Measurements from ENCODE around the gene SNRPD2.

- TF ChIP-seq POLR2A (IDR thresholded peaks at IDR 0.05) (no peak), CTCF (IDR thresholded peaks at IDR 0.05) (no peak), POLR2AphosphoS5 (IDR thresholded peaks at IDR 0.05) (no peak)
Measured at GRCh38 chr19:45659096-45659729, 32.5 kb downstream of the SNRPD2 start.

All from breast epithelium (tissue), 3 donors.